Measurements from ENCODE around the gene ACO2. TPM values are rescaled to one million over a fixed set of nuclear protein-coding genes. Genes with fewer than 3 reads are reported as not detected.

ACO2 gene
- total and polyA plus RNA-seq, 2 of the 13 experiments (the other 11 are each of a cell fraction or from before 2014, with no cell fraction given), result 19.2 to 45.6 TPM

DNA sequence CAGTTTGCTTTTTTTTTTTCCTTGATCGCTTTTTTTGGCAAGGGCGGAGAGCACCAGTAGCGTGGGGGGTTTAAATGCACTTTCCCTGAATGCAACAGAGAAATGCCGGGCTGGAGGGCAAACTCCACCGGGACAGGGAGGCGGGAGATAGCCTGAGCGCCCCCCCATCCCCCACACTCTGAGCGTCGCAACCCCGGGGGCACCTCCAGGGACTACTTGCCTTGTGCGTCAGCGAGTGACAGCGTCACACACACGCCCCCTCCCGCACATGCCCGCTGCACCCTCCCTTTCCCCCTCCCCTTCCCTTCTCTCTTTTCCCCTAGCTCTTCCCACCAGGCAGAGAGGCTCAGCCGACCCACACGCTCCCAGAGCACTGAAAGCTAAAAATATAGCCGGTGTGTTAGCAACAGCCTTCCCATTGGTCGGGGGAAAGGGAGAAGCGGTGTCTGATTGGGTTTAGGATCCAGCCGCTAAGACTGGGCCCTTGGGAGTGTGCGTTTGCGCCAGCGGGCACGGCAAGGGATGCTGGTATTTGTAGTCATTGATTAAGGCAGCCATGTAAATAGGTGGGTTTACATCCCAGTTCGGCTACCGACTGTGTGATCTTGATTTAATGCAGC is 20.6 kb upstream of the ACO2 start (continued):
- TF ChIP-seq ZNF782 (CRISPR knock-in tag; IDR thresholded peaks at IDR 0.05; ENCODE audit: borderline replicate concordance) (no peak; the same call in 1 of the 2 replicates), MAFK (conservative IDR thresholded peaks at IDR 0.05 in 1 of 2, IDR thresholded peaks at IDR 0.05 in 1 of 2; ENCODE audit: low read length in 2 of 2) (no peak), CC2D1A (CRISPR knock-in tag; IDR thresholded peaks at IDR 0.05) (0 out of 2 replicates have a peak, but pooled peaks have one; percentile 22), KDM6A (CRISPR knock-in tag; IDR thresholded peaks at IDR 0.05; ENCODE audit: low read depth) (peak; percentile 49; the same call in 1 of the 2 replicates), HMG20A (CRISPR knock-in tag; IDR thresholded peaks at IDR 0.05; ENCODE audit: borderline replicate concordance) (no peak), ZBTB20 (CRISPR knock-in tag; IDR thresholded peaks at IDR 0.05; ENCODE audit: borderline replicate concordance, low read depth) (0 out of 2 replicates have a peak, but pooled peaks have one; percentile 22), CCDC6 (CRISPR knock-in tag; IDR thresholded peaks at IDR 0.05) (peak; percentile 77), SAP130 (CRISPR knock-in tag; IDR thresholded peaks at IDR 0.05; ENCODE audit: low read depth) (peak; percentile 95), ATF7 (IDR thresholded peaks at IDR 0.05) (no peak), ATF7 (CRISPR knock-in tag; IDR thresholded peaks at IDR 0.05) (no peak), ZNF468 (CRISPR knock-in tag; IDR thresholded peaks at IDR 0.05) (no peak), ZSCAN21 (CRISPR knock-in tag; IDR thresholded peaks at IDR 0.05; ENCODE audit: borderline replicate concordance) (no peak; the same call in 1 of the 2 replicates), TBX2 (CRISPR knock-in tag; IDR thresholded peaks at IDR 0.05; ENCODE audit: borderline replicate concordance) (peak; percentile 62; the same call in 1 of the 2 replicates), ZNF234 (CRISPR knock-in tag; conservative IDR thresholded peaks at IDR 0.05) (no peak), ZNF572 (CRISPR knock-in tag; IDR thresholded peaks at IDR 0.05) (no peak), ETV5 (CRISPR knock-in tag; IDR thresholded peaks at IDR 0.05; ENCODE audit: borderline replicate concordance) (peak; percentile 49; the same call in 1 of the 2 replicates), ZNF674 (CRISPR knock-in tag; IDR thresholded peaks at IDR 0.05; ENCODE audit: low read depth) (no peak), POGK (CRISPR knock-in tag; conservative IDR thresholded peaks at IDR 0.05) (peak; percentile 57; the same call in 1 of the 2 replicates), ZNF142 (CRISPR knock-in tag; IDR thresholded peaks at IDR 0.05) (no peak), CENPX (CRISPR knock-in tag; IDR thresholded peaks at IDR 0.05) (no peak), ZNF605 (CRISPR knock-in tag; IDR thresholded peaks at IDR 0.05) (peak; percentile 27; the same call in 1 of the 2 replicates)
- TF ChIP-seq, protein P1, sequence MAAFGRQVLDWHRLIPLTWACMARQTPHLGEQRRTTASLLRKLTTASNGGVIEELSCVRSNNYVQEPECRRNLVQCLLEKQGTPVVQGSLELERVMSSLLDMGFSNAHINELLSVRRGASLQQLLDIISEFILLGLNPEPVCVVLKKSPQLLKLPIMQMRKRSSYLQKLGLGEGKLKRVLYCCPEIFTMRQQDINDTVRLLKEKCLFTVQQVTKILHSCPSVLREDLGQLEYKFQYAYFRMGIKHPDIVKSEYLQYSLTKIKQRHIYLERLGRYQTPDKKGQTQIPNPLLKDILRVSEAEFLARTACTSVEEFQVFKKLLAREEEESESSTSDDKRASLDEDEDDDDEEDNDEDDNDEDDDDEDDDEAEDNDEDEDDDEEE (CRISPR knock-in tag; IDR thresholded peaks at IDR 0.05), result no peak; the same call in 1 of the 2 replicates

Data from HepG2 (cell line).